A549 (cell line): ENCODE measurements around the gene C2.

Source experiments
- BHLHE40 ChIP-seq: IDR thresholded peaks from 2 replicates; pipeline ENCODE4 v1.6.1; 2012; ENCODE audit warnings: low read depth, low read length, inconsistent platforms
- EP300 ChIP-seq, 2 experiments: fragments of >200 bp; sonication (Bioruptor Twin); formaldehyde crosslinking; IDR thresholded peaks; 2 replicates in 1 of 2; 3 replicates in 1 of 2; pipeline ENCODE4 v1.6.1; 2016 to 2017
- HDAC2 ChIP-seq: fragments of 200-600 bp; sonication (generic); IDR thresholded peaks from 2 replicates; pipeline ENCODE4 v1.6.1; 2016
- JUNB ChIP-seq: fragments of >200 bp; sonication (Bioruptor Twin); formaldehyde crosslinking; IDR thresholded peaks from 2 replicates; pipeline ENCODE4 v1.6.1; 2016
- KDM1A ChIP-seq: fragments of 200-600 bp; sonication (generic); IDR thresholded peaks from 2 replicates; pipeline ENCODE4 v1.6.1; 2016; ENCODE audit warnings: low read depth, mild to moderate bottlenecking
- MYC ChIP-seq: IDR thresholded peaks from 2 replicates; pipeline ENCODE4 v1.6.1; 2012; ENCODE audit warnings: mild to moderate bottlenecking, inconsistent platforms, low read length, improper control_type of control experiment, borderline replicate concordance
- POLR2A ChIP-seq: IDR thresholded peaks from 2 replicates; pipeline ENCODE4 v1.6.1; 2012; ENCODE audit warnings: mild to moderate bottlenecking, low read length
- TF ChIP-seq, protein P1 (sequence below): fragments of >200 bp; sonication (Bioruptor Twin); formaldehyde crosslinking; IDR thresholded peaks from 3 replicates; pipeline ENCODE4 v1.5.1; 2016
- TF ChIP-seq, protein P2 (sequence below): IDR thresholded peaks from 2 replicates; pipeline ENCODE4 v1.6.1; 2012

- TF ChIP-seq, protein P1, sequence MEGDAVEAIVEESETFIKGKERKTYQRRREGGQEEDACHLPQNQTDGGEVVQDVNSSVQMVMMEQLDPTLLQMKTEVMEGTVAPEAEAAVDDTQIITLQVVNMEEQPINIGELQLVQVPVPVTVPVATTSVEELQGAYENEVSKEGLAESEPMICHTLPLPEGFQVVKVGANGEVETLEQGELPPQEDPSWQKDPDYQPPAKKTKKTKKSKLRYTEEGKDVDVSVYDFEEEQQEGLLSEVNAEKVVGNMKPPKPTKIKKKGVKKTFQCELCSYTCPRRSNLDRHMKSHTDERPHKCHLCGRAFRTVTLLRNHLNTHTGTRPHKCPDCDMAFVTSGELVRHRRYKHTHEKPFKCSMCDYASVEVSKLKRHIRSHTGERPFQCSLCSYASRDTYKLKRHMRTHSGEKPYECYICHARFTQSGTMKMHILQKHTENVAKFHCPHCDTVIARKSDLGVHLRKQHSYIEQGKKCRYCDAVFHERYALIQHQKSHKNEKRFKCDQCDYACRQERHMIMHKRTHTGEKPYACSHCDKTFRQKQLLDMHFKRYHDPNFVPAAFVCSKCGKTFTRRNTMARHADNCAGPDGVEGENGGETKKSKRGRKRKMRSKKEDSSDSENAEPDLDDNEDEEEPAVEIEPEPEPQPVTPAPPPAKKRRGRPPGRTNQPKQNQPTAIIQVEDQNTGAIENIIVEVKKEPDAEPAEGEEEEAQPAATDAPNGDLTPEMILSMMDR, result no peak
- TF ChIP-seq, protein P2, sequence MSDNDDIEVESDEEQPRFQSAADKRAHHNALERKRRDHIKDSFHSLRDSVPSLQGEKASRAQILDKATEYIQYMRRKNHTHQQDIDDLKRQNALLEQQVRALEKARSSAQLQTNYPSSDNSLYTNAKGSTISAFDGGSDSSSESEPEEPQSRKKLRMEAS, result no peak
- TF ChIP-seq EP300 (IDR thresholded peaks at IDR 0.05) (no peak), HDAC2 (no peak), BHLHE40 (no peak), KDM1A (no peak), POLR2A (no peak), JUNB (no peak), MYC (no peak)
Measured at GRCh38 chr6:31979238-31979898, 51.9 kb downstream of the C2 start.
